CD4-positive, alpha-beta memory T cell (primary cell): ENCODE measurements around the gene DAPK1. TPM values are rescaled to one million over a fixed set of nuclear protein-coding genes. Genes with fewer than 3 reads are reported as not detected.
A peak's percentile ranks its signal among the peaks of the same experiment; 100 is the strongest.

ENCODE experiments used
- CTCF ChIA-PET: fragments of 350-600 bp; sonication (Branson Sonifier 250); formaldehyde crosslinking; loops from one replicate; lab custom pipeline; 2021; ENCODE audit warnings: inconsistent platforms; ENCODE audit not compliant: partially characterized antibody; lab: Charles Lee
- POLR2A ChIA-PET: fragments of 350-600 bp; sonication (Branson Sonifier 250); formaldehyde crosslinking; loops from one replicate; lab custom pipeline; 2021; ENCODE audit not compliant: partially characterized antibody; lab: Charles Lee
- DNase-seq, 5 donors: peaks; one replicate each; pipeline versions ENCODE4 v3.0.0 to v3.0.0-alpha.2; 2020 to 2022; ENCODE audit warnings: mixed read lengths in 1 of 5
- H3K27ac ChIP-seq: one replicate; pipeline ENCODE4 v1.7.0; 2013; ENCODE audit warnings: low read depth, low read length
- H3K27me3 ChIP-seq: 2 replicates; pipeline ENCODE4 v1.7.0; 2013; ENCODE audit warnings: mild to moderate bottlenecking, low read length, moderate library complexity; ENCODE audit not compliant: insufficient read depth
- H3K36me3 ChIP-seq: 2 replicates; pipeline ENCODE4 v1.7.0; 2013; ENCODE audit warnings: mild to moderate bottlenecking, low read length, moderate library complexity; ENCODE audit not compliant: insufficient read depth
- H3K4me1 ChIP-seq: 2 replicates; pipeline ENCODE4 v1.7.0; 2013; ENCODE audit warnings: mild to moderate bottlenecking, low read length, moderate library complexity; ENCODE audit not compliant: insufficient read depth
- H3K4me3 ChIP-seq, 2 donors: one replicate each; pipeline ENCODE4 v1.7.0; 2013; ENCODE audit warnings: low read length in 2 of 2, mild to moderate bottlenecking in 1 of 2
- H3K9me3 ChIP-seq, 2 donors: one replicate each; pipeline ENCODE4 v1.7.0; 2013; ENCODE audit warnings: low read length in 2 of 2, control low read depth in 1 of 2; ENCODE audit not compliant: control insufficient read depth in 1 of 2
- H3K27ac Mint-ChIP-seq, 7 donors: one replicate each; pipeline ENCODE4 v1.8.0; 2020 to 2021; ENCODE audit warnings: mixed read lengths in 7 of 7, mild to moderate bottlenecking in 6 of 7, inconsistent platforms in 3 of 7, moderate library complexity in 3 of 7
- H3K27me3 Mint-ChIP-seq, 2 donors: one replicate each; pipeline ENCODE4 v1.8.0; 2020 to 2021; ENCODE audit warnings: mixed read lengths in 2 of 2
- H3K36me3 Mint-ChIP-seq, 2 donors: one replicate each; pipeline ENCODE4 v1.8.0; 2020 to 2021; ENCODE audit warnings: mixed read lengths in 2 of 2, inconsistent platforms in 1 of 2, mild to moderate bottlenecking in 1 of 2
- H3K4me1 Mint-ChIP-seq, 4 donors: one replicate each; pipeline ENCODE4 v1.8.0; 2020 to 2021; ENCODE audit warnings: mixed read lengths in 4 of 4, mild to moderate bottlenecking in 1 of 4
- H3K4me3 Mint-ChIP-seq, 8 donors: one replicate each; pipeline ENCODE4 v1.8.0; 2020 to 2021; ENCODE audit warnings: mixed read lengths in 8 of 8, mild to moderate bottlenecking in 7 of 8, moderate library complexity in 6 of 8, inconsistent platforms in 3 of 8
- H3K9me3 Mint-ChIP-seq, 8 donors: one replicate each; pipeline ENCODE4 v1.8.0; 2020 to 2021; ENCODE audit warnings: mixed read lengths in 8 of 8, mild to moderate bottlenecking in 5 of 8, inconsistent platforms in 3 of 8, moderate library complexity in 1 of 8
- intact Hi-C: fragments of 100-400 bp; cut with micrococcal nuclease; formaldehyde crosslinking; loops from one replicate; pipeline ENCODE4 v1.15.1; 2023
- polyA plus RNA-seq, 2 donors: library from polyadenylated mRNA; unstranded; fragments of 300-500 nt; fragmentation: Illumina TruSeq; gene quantifications; one replicate each; pipeline ENCODE4 v1.2.3, GENCODE V29; 2021
- total RNA-seq, 2 experiments: library from RNA; stranded (reverse); gene quantifications; one replicate each; pipeline ENCODE4 v1.2.3, GENCODE V29; 2021

The DAPK1 gene
- total and polyA plus RNA-seq, 4 experiments from 2014 or later: 1.7 to 2.2 TPM; not detected in 2

- no peaks in the 10 kb centered on the region for H3K9me3 ChIP-seq
- peaks cover 14 to 16% of the 10 kb centered on the region in 2 donors for H3K27me3 Mint-ChIP-seq
- no peak for DNase-seq
- no peaks in the 10 kb centered on the region for H3K4me1 Mint-ChIP-seq
- H3K9me3 Mint-ChIP-seq: peaks cover 0 to 3% (median 0%) of the 10 kb centered on the region in 8 donors
- intact Hi-C loops: no loop called here
- H3K4me1 ChIP-seq: no peaks in the 10 kb centered on the region
- no peak overlapping the region for H3K27ac Mint-ChIP-seq
- no peaks in the 10 kb centered on the region for H3K36me3 Mint-ChIP-seq
- no peaks in the 10 kb centered on the region for H3K27me3 ChIP-seq
- CTCF ChIA-PET: no interaction called here
- H3K4me3 ChIP-seq: no peak overlapping the region
- POLR2A ChIA-PET: no interaction called here
- no peak overlapping the region for H3K4me3 Mint-ChIP-seq
- H3K27ac ChIP-seq: no peak overlapping the region
- no peaks in the 10 kb centered on the region for H3K36me3 ChIP-seq
Observed at GRCh38 chr9:87490225-87490624, 7.4 kb upstream of the DAPK1 start.

- Mint-ChIP-seq H3K9me3 (peaks cover 0 to 3% (median 0%) of the 10 kb centered on the region in 8 donors), H3K4me3 (no peak overlapping the region), H3K4me1 (no peaks in the 10 kb centered on the region), H3K36me3 (no peaks in the 10 kb centered on the region), H3K27me3 (peaks cover 17 to 21% of the 10 kb centered on the region in 2 donors), H3K27ac (no peak overlapping the region)
- Histone ChIP-seq H3K4me1 (no peaks in the 10 kb centered on the region), H3K27me3 (no peaks in the 10 kb centered on the region), H3K9me3 (no peaks in the 10 kb centered on the region), H3K36me3 (no peaks in the 10 kb centered on the region), H3K27ac (no peak overlapping the region), H3K4me3 (no peak overlapping the region)
- DNase-seq: no peak
- CTCF ChIA-PET: no interaction called here
- POLR2A ChIA-PET: no interaction called here
- intact Hi-C loops: no loop called here
Observed at GRCh38 chr9:87490907-87491306, 6.8 kb upstream of the DAPK1 start.

- Histone ChIP-seq H3K4me3 (no peak overlapping the region), H3K36me3 (no peaks in the 10 kb centered on the region), H3K27ac (no peak overlapping the region), H3K9me3 (no peaks in the 10 kb centered on the region), H3K4me1 (no peaks in the 10 kb centered on the region), H3K27me3 (no peaks in the 10 kb centered on the region)
- Mint-ChIP-seq H3K4me1 (no peaks in the 10 kb centered on the region), H3K9me3 (peaks cover 0 to 3% (median 0%) of the 10 kb centered on the region in 8 donors), H3K27me3 (peaks cover 19 to 21% of the 10 kb centered on the region in 2 donors), H3K4me3 (no peak overlapping the region), H3K27ac (no peak overlapping the region), H3K36me3 (no peaks in the 10 kb centered on the region)
- ChIA-PET CTCF (no interaction called here), POLR2A (no interaction called here)
- no peak for DNase-seq
- intact Hi-C loops: no loop called here
Observed at GRCh38 chr9:87491523-87491922, 6.1 kb upstream of the DAPK1 start.

GRCh38 chr9:87492642-87493041 is 5.0 kb upstream of the DAPK1 start:
- POLR2A ChIA-PET: no interaction called here
- Histone ChIP-seq H3K36me3 (no peaks in the 10 kb centered on the region), H3K27ac (no peak overlapping the region), H3K27me3 (no peaks in the 10 kb centered on the region), H3K4me1 (no peaks in the 10 kb centered on the region), H3K4me3 (no peak overlapping the region), H3K9me3 (no peaks in the 10 kb centered on the region)
- Mint-ChIP-seq H3K36me3 (no peaks in the 10 kb centered on the region), H3K4me3 (no peak overlapping the region), H3K27me3 (peaks cover 25 to 26% of the 10 kb centered on the region in 2 donors), H3K9me3 (peaks cover 0 to 3% (median 0%) of the 10 kb centered on the region in 8 donors), H3K4me1 (peaks cover 0 to 1% (median 0%) of the 10 kb centered on the region in 4 donors), H3K27ac (no peak overlapping the region)
- CTCF ChIA-PET: no interaction called here
- intact Hi-C loops: no loop called here
- no peak for DNase-seq

- H3K9me3 ChIP-seq: no peaks in the 10 kb centered on the region
- no peaks in the 10 kb centered on the region for H3K4me1 ChIP-seq
- H3K27me3 ChIP-seq: peaks cover 4% of the 10 kb centered on the region
- H3K4me3 ChIP-seq: no peak overlapping the region
- Mint-ChIP-seq H3K36me3 (no peaks in the 10 kb centered on the region), H3K27me3 (peaks cover 34 to 37% of the 10 kb centered on the region in 2 donors), H3K4me3 (no peak overlapping the region), H3K9me3 (peaks cover 0 to 3% (median 0%) of the 10 kb centered on the region in 8 donors), H3K27ac (no peak overlapping the region), H3K4me1 (peaks cover 0 to 4% (median 2%) of the 10 kb centered on the region in 4 donors)
- intact Hi-C loops: no loop called here
- H3K36me3 ChIP-seq: no peaks in the 10 kb centered on the region
- CTCF ChIA-PET: no interaction called here
- no peak overlapping the region for H3K27ac ChIP-seq
- DNase-seq: no peak
- POLR2A ChIA-PET: no interaction called here
Observed at GRCh38 chr9:87494970-87495471, 2.6 kb upstream of the DAPK1 start.

GRCh38 chr9:87497080-87497603 is 525 bp upstream of the DAPK1 start:
- ChIA-PET POLR2A (no interaction called here), CTCF (no interaction called here)
- no peaks in the 10 kb centered on the region for H3K9me3 ChIP-seq
- Mint-ChIP-seq H3K27me3 (peaks cover 36 to 39% of the 10 kb centered on the region in 2 donors), H3K4me1 (peaks cover 0 to 5% (median 3%) of the 10 kb centered on the region in 4 donors), H3K36me3 (no peaks in the 10 kb centered on the region), H3K9me3 (peaks cover 0 to 3% (median 0%) of the 10 kb centered on the region in 8 donors), H3K4me3 (peak overlapping the region in 1 of 8 donors; percentile 50), H3K27ac (no peak overlapping the region)
- H3K4me3 ChIP-seq: no peak overlapping the region
- intact Hi-C loops: no loop called here
- peaks cover 4% of the 10 kb centered on the region for H3K27me3 ChIP-seq
- H3K4me1 ChIP-seq: no peaks in the 10 kb centered on the region
- no peak for DNase-seq
- H3K36me3 ChIP-seq: no peaks in the 10 kb centered on the region
- no peak overlapping the region for H3K27ac ChIP-seq

- intact Hi-C loops: no loop called here
- Mint-ChIP-seq H3K4me3 (no peak overlapping the region), H3K4me1 (peaks cover 0 to 5% (median 3%) of the 10 kb centered on the region in 4 donors), H3K27ac (no peak overlapping the region), H3K36me3 (no peaks in the 10 kb centered on the region), H3K27me3 (peaks cover 28 to 35% of the 10 kb centered on the region in 2 donors), H3K9me3 (peaks cover 0 to 2% (median 0%) of the 10 kb centered on the region in 8 donors)
- Histone ChIP-seq H3K36me3 (no peaks in the 10 kb centered on the region), H3K27ac (no peak overlapping the region), H3K4me3 (no peak overlapping the region), H3K27me3 (peaks cover 4% of the 10 kb centered on the region), H3K9me3 (no peaks in the 10 kb centered on the region), H3K4me1 (no peaks in the 10 kb centered on the region)
- no peak for DNase-seq
- ChIA-PET CTCF (no interaction called here), POLR2A (no interaction called here)
Observed at GRCh38 chr9:87498046-87498810, 561 bp downstream of the DAPK1 start.
